ENCODE data around the gene CD58. TPM values are rescaled to one million over a fixed set of nuclear protein-coding genes. Genes with fewer than 3 reads are reported as not detected.
A peak's percentile ranks its signal among the peaks of the same experiment; 100 is the strongest.
"Not testable (repeated sequence)": the region's sequence is repeated elsewhere in the genome, so short reads cannot be mapped to it uniquely, and the experiment has no call there.

Gene CD58
- total RNA-seq, 2 experiments from 2014 or later, result 8.1 to 8.2 TPM

DNA sequence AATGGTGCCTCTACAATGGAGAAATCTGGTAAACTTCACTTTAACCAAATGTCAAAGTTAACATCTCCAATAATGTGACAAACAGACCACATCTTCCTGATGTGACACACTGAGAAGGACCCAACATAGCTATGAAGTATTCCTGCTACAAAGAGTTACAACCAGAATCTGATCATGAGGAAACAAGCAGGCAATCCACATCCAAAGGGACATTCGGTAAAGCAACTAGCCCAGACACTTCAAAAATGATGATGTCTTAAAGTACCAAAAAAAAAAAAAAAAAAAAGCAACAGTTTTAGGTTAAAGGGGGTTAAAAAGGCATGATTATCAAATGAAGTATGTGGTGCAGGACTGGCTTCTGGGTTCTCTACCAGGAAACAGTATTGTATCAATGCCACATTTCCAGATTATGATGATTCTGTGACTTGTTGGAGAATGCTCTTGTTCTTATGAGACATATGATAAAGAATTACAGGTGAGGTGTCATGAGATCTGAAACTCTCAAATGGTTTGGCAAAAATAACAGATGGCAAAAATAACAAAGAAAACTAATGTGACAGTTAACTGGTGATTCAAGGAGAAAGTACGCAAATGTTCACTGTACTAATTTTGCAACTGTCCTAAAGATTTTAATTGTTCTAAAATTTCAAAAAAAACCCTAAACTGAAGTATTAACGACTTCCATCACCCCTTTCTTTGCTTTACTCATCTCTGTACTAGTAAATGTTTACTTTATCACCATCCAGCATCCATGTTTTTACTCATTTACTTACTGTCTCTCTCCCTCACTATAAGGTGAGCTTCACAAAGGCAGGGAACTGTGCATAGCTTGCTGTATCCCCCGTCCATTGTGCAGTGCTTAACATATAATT, 2.8 kb downstream of the CD58 start:
- Mint-ChIP-seq H3K27me3 (peaks cover 10% of the 10 kb centered on the region), H3K36me3 (peaks cover 27% of the 10 kb centered on the region), H3K27ac (no peak overlapping the region), H3K4me3 (no peak overlapping the region), H3K9me3 (peaks cover 9% of the 10 kb centered on the region), H3K4me1 (peaks cover 30% of the 10 kb centered on the region)
- no peak for DNase-seq

DNA sequence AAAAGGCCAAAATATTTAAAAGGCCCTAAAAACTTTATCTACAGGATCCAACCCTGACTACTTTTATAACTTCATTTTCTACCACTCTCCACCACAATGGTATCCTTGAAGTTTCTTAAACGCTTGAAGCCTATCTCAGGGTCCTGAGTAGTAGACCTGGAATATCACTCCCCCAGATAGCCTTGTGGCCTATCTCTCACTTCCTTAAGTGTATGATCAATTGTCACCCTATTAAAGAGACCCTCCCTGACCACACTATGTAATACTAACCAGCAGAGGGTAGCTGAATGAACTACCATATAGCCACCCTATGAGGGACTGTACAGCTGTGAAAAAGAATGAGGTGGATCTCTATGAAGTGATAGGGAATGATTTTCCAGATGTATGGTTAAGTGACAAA, 5.6 kb downstream of the CD58 start:
- Mint-ChIP-seq H3K27ac (no peak overlapping the region), H3K27me3 (no peaks in the 10 kb centered on the region), H3K36me3 (peaks cover 35% of the 10 kb centered on the region), H3K4me3 (no peak overlapping the region), H3K9me3 (peaks cover 16% of the 10 kb centered on the region), H3K4me1 (peaks cover 33% of the 10 kb centered on the region)
- DNase-seq, result no peak

DNA sequence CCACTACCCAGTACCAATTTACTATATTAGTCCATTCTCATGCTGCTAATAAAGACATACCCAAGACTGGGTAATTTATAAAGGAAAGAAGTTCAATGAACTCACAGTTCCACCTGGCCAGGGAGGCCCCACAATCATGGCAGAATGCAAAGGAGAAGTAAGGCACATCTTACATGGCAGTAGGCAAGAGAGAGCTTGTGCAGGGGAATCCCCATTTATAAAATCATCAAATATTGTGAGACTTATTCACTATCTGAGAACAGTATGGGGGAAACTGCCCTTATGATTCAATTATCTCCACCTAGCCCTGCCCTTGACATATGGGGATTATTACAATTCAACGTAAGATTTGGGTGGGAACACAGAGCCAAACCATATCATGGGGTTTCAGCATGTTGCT, 6.4 kb downstream of the CD58 start:
- peaks cover 32% of the 10 kb centered on the region for H3K36me3 Mint-ChIP-seq
- peaks cover 32% of the 10 kb centered on the region for H3K4me1 Mint-ChIP-seq
- no peak overlapping the region for H3K27ac Mint-ChIP-seq
- H3K4me3 Mint-ChIP-seq, result no peak overlapping the region
- DNase-seq, result no peak
- H3K27me3 Mint-ChIP-seq, result no peaks in the 10 kb centered on the region
- peaks cover 16% of the 10 kb centered on the region for H3K9me3 Mint-ChIP-seq

DNA sequence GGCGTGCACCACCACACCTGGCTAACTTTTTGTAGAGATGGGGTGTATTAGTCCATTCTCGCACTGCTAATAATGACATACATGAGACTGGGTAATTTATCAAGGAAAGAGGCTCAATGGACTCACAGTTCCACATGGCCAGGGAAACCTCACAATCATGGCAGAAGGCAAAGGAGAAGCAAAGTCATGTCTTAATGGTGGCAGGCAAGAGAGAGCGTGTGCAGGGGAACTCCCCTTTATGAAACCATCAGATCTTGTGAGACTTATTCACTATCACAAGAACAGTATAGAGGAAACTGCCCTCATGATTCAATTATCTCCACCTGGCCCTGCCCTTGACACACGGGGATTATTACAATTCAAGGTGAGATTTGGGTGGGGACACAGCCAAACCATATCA, 8.4 kb downstream of the CD58 start:
- not testable (repeated sequence) for DNase-seq, H3K27me3 Mint-ChIP-seq, H3K27ac Mint-ChIP-seq, H3K4me3 Mint-ChIP-seq
- Mint-ChIP-seq H3K4me1 (peaks cover 35% of the 10 kb centered on the region), H3K9me3 (peaks cover 16% of the 10 kb centered on the region), H3K36me3 (peaks cover 36% of the 10 kb centered on the region)

DNA sequence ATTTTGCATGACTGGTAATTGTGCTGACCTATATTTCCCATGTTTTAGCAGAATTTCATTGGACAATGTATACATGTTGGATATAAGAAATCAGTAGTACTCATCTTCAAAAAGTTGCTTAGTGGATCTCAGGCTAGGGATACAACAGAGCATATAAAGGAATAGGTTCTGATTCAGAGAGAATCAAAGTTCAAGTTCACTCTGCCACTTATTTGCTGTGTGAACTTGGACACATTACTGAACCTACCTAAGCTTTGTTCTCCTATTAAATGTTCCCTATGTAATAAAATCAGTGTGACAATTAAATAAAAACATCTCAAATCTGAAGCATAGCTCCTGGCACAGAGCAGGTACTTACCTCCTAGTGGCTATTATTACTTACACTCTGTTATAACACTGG, 9.3 kb downstream of the CD58 start:
- no peak for DNase-seq
- Mint-ChIP-seq H3K9me3 (peaks cover 16% of the 10 kb centered on the region), H3K27me3 (no peaks in the 10 kb centered on the region), H3K27ac (no peak overlapping the region), H3K4me1 (peaks cover 38% of the 10 kb centered on the region), H3K36me3 (peaks cover 36% of the 10 kb centered on the region), H3K4me3 (no peak overlapping the region)

DNA sequence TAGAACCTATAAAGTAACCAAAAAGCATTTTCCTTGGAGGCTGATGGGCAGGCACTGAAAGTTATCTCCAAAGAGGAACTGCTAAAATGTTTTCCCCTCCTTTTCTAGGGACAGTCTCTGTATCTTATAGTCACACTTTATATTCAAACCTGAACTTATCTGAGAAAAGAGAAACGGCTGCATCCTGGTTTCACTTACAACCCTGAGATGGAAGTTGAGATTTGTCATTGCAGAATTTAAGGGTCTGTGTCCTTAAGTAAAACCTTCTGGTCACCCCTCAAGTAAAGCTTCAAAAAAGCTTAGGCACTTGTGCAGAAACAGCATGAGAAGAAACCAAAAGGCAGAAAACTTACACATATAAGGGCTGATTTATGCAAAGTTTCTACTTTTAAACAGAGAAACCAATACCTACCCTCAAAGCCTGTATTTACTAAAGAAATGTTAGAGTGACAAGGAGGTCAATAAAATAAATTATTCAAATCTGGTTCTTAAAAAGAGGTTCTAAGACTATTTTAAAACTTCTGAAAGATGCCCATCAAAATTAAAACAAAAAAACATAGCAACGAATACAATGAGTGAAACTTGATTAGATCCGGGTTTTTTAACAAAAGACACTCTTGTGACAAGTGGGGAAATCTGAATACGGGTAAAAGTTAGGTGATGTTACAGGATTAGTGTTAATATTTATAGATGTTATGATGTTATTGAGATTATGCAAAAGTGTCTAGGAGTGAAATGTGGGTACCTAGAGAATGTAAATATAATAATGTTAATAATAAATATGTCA, 9.9 kb downstream of the CD58 start:
- H3K36me3 Mint-ChIP-seq, result peaks cover 38% of the 10 kb centered on the region
- H3K27ac Mint-ChIP-seq, result no peak overlapping the region
- no peaks in the 10 kb centered on the region for H3K27me3 Mint-ChIP-seq
- H3K4me1 Mint-ChIP-seq, result peaks cover 42% of the 10 kb centered on the region
- no peak overlapping the region for H3K4me3 Mint-ChIP-seq
- no peak for DNase-seq
- peaks cover 16% of the 10 kb centered on the region for H3K9me3 Mint-ChIP-seq

DNA sequence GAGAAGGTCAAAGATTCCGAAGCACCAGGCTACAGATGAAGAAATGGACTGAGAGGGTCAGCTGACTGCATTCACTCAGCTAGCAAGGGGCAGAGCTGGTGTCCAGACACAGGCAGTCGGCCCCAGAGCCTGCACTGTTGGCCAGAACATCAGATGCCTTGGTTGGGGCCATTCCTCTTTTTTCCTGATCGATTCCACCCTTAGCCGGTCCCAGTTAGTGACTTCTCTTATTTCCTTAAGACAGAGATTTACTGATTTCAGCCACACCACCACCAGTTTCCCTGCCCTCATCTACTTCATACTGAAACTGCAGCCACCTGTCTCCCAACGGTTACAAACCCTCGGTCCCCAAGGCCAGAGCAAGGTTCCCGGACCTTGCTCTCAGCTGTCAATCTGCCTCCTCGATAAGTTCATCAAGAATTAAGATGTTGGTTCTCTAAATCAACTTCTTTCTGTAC, 11.5 kb downstream of the CD58 start:
- DNase-seq, result no peak
- no peak overlapping the region for H3K4me3 Mint-ChIP-seq

DNA sequence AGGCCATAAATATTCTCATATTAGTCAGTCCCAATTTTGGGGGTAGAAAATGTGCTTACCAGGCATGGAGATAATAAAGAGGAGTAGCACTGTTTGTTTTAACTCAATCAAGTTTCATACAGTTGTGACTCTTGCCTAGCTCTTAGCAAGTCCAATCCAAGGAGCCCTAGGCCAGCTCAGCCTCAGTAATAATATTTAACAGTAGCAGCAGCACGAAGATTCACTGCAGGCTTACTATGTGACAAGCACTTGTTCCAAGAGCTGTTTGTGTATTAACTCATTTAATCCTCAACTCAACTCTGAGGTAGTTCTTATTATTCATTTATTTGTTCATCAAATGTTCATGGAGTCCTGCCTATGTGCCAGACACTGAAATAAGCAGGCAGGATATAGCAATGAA, 12.3 kb downstream of the CD58 start:
- no peak overlapping the region for H3K4me3 Mint-ChIP-seq
- H3K27ac Mint-ChIP-seq, result no peak overlapping the region
- no peaks in the 10 kb centered on the region for H3K27me3 Mint-ChIP-seq
- H3K36me3 Mint-ChIP-seq, result peaks cover 25% of the 10 kb centered on the region
- H3K9me3 Mint-ChIP-seq, result peaks cover 8% of the 10 kb centered on the region
- peaks cover 48% of the 10 kb centered on the region for H3K4me1 Mint-ChIP-seq
- DNase-seq, result no peak

More for the DNA sequence above, 11.5 kb downstream of the CD58 start:
- no peaks in the 10 kb centered on the region for H3K27me3 Mint-ChIP-seq
- H3K27ac Mint-ChIP-seq, result no peak overlapping the region
- peaks cover 45% of the 10 kb centered on the region for H3K4me1 Mint-ChIP-seq
- H3K9me3 Mint-ChIP-seq, result peaks cover 11% of the 10 kb centered on the region
- peaks cover 32% of the 10 kb centered on the region for H3K36me3 Mint-ChIP-seq

DNA sequence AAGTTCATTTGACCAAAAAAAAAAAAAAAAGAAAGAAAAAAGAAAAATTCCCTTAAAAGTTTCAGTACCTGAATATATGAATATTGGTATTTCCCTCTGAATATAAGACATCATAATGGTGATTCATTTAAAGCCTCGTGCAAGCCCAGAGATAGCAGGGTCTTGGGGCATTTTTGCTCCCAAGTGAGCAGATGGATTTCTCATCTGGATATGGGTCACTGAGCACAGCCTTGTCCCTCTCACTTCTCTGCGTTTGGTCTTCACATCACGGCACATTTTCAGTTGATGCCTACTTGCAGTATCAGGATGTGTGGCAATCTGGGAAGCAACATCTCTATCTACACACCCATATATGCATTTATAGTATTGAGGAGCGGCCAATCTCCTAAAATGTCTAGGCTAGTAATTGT, 12.7 kb downstream of the CD58 start:
- peak overlapping the region; percentile 22 for H3K27ac Mint-ChIP-seq
- H3K4me3 Mint-ChIP-seq, result no peak overlapping the region
- H3K4me1 Mint-ChIP-seq, result peaks cover 52% of the 10 kb centered on the region
- H3K9me3 Mint-ChIP-seq, result peaks cover 8% of the 10 kb centered on the region
- no peaks in the 10 kb centered on the region for H3K27me3 Mint-ChIP-seq
- H3K36me3 Mint-ChIP-seq, result peaks cover 21% of the 10 kb centered on the region
- no peak for DNase-seq

DNA sequence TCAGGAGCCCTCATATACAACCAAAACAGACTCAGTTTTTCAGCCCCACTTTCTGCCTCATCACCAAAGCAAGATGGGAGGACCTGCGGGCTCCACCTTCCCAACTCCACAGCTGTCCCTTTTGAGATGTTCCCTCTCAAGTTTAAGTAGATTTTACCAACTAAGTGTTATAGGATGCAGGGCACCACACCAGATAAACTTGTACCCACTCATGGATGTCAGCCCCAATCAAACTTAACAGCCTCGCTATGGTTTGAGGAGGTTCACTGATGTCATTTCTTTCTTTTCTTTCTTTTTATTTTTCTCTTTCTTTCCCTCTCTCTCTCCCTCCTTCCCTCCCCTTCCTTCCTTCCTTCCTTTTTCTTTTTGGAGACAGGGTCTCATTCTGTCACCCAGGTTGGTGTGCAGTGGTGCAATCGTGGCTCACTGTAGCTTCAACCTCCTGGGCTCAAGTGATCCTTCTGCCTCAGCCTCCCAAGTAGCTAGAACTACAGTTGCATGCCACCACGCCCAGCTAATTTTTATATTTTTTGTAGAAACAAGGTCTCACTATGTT, 13.4 kb downstream of the CD58 start:
- Mint-ChIP-seq H3K36me3 (peaks cover 14% of the 10 kb centered on the region), H3K4me3 (no peak overlapping the region), H3K9me3 (peaks cover under 1% of the 10 kb centered on the region)

DNA sequence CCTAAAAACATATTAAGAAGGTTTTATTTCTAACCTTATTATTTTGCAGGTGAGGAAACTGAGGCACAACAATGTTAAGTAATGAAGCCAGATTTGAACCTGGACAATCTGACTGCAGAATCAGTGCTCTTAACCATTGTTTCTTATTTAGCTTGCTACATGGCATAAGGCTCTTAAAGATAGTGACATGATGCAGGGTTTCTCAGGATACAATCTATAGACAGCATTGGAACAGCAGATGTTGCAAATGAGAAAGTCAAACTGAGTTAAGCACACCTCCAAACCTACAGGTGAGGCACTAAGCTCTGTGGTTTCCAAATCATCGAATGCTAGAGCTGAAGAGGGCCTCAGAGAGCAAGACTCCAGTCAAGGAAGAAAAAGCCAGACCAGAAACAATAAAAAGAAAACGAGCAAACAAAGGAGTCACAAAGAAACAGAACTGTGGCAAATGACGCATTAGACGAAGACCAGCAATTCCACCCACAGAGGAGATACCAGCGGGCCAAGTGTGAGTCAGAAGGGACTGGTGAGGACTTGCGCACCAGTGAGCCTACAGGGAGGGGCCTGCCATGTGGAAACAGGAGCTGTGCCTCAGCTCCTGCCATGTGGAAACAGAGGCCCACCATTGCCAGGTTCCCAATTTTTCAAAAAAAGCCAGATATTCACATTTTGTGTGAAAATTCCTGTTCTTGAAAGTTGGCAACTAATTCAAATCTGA, 14.4 kb downstream of the CD58 start:
- Mint-ChIP-seq H3K27me3 (no peaks in the 10 kb centered on the region), H3K27ac (peak overlapping the region; percentile 55), H3K36me3 (peaks cover 14% of the 10 kb centered on the region), H3K9me3 (no peaks in the 10 kb centered on the region), H3K4me1 (peaks cover 47% of the 10 kb centered on the region), H3K4me3 (no peak overlapping the region)
- DNase-seq, result peak; percentile 60

More for the DNA sequence above, 13.4 kb downstream of the CD58 start:
- H3K4me1 Mint-ChIP-seq, result peaks cover 50% of the 10 kb centered on the region
- H3K27ac Mint-ChIP-seq, result peak overlapping the region; percentile 22
- H3K27me3 Mint-ChIP-seq, result no peaks in the 10 kb centered on the region
- DNase-seq, result no peak

DNA sequence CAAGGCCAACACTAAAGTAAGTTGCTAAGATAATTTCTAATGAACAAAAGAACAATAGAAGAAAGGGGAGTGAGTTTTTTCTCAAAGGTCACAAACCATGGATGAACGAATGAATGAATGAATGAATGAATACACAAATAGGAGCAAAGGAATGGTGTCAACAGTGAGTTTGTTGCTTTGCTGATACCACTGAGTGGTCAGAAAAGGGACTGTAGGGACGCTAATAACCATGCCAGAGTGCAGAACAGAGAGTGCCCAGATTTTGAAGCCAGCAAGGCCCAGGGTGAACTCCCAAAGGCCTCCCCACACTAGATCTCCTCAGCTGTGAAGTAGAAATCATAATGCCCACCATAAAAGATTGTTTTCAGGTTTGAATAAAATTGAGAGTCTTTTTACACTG, 15.9 kb downstream of the CD58 start:
- Mint-ChIP-seq H3K27me3 (no peaks in the 10 kb centered on the region), H3K36me3 (peaks cover 20% of the 10 kb centered on the region), H3K27ac (no peak overlapping the region), H3K4me1 (peaks cover 44% of the 10 kb centered on the region), H3K4me3 (no peak overlapping the region), H3K9me3 (no peaks in the 10 kb centered on the region)
- no peak for DNase-seq

DNA sequence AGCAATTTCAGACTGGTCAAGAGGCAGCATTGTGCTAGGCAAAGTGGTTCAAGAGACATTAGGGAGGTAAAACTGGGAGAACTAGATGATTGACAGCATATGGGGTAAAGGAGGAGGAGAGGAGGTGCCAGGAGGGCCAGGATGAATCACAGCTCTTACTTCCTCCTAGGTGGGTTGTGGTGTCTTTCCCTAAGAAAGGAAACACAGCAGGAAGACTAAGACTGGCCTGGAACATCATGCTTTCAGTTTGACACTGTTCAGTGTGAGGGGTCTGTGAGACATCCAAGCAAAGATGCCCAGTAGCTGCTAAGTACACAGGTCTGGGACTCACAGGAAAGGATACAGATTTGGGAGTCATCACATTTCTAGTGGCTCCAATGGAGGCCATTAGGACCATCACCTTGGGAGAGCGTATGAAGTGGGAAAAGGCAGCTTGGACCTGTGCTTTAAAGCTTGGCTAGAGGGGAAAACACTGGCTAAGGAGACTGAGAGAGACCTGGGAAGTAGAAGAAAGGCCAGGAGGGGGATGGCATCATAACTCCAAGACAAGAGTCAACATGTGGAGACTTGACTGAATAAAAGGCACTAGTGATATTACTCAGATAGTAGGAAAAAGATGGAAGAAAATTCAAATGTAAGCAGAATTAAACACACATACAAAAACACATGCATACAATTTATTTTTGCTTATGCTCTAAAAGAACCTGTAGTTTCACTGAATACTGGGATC, 17.3 kb downstream of the CD58 start:
- H3K27me3 Mint-ChIP-seq, result no peaks in the 10 kb centered on the region
- H3K4me3 Mint-ChIP-seq, result no peak overlapping the region
- peaks cover 38% of the 10 kb centered on the region for H3K4me1 Mint-ChIP-seq
- H3K36me3 Mint-ChIP-seq, result peaks cover 17% of the 10 kb centered on the region
- DNase-seq, result no peak
- H3K27ac Mint-ChIP-seq, result no peak overlapping the region
- H3K9me3 Mint-ChIP-seq, result no peaks in the 10 kb centered on the region

DNA sequence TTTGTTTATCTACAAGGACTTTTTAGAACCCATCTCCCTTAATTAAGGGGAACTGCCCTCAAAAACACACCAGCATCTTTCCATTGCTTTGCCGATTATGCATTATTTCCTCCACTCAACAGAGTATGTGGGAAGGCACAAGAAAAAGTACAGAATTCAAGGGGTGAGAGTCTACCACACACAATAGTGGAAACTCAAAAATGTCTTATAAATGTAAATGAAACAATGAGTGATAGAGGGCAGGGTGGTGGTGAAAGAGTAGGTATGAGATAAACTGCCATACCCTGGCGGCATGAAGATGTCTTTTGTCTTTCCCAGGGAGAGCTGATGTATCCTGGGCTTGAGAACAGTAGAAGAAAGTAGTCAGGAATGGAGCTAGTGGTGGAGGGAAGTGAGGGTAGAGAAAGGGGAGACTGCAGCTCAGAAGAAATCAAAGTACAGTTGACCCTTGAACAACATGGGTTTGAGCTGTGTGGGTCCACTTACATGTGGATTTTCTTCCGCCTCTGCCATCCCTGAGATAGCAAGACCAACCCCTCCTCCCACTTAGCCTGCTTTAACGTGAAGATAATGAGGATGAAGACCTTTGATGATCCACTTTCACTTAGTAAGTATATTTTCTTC, 24.4 kb downstream of the CD58 start:
- Mint-ChIP-seq H3K4me1 (peaks cover 25% of the 10 kb centered on the region), H3K27me3 (no peaks in the 10 kb centered on the region), H3K9me3 (peaks cover 1% of the 10 kb centered on the region), H3K4me3 (no peak overlapping the region), H3K36me3 (peaks cover 37% of the 10 kb centered on the region), H3K27ac (no peak overlapping the region)
- DNase-seq, result no peak

All from activated naive CD8-positive, alpha-beta T cell treated with anti-CD3 and anti-CD28 coated beads for 36 hours (primary cell).